Peyer's patch (tissue), 4 donors: ENCODE results near the gene ELFN1. TPM values are rescaled to one million over a fixed set of nuclear protein-coding genes. Genes with fewer than 3 reads are reported as not detected.

ENCODE experiments used
- DNase-seq, 3 donors: peaks; one replicate each; pipeline ENCODE4 v3.0.0-alpha.2; 2017 to 2019
- H3K27ac ChIP-seq, 4 donors: fragments of 200-600 bp; sonication (generic); one replicate each; pipeline ENCODE4 v1.5.1; 2016 to 2019
- H3K27me3 ChIP-seq, 2 donors: fragments of 200-600 bp; sonication (generic); one replicate each; pipeline ENCODE4 v1.5.1; 2019
- H3K36me3 ChIP-seq, 3 donors: fragments of 200-600 bp; sonication (generic); one replicate each; pipeline ENCODE4 v1.5.1; 2016 to 2019
- H3K4me1 ChIP-seq, 4 donors: fragments of 200-600 bp; sonication (generic); one replicate each; pipeline ENCODE4 v1.5.1; 2016 to 2019
- H3K4me3 ChIP-seq, 4 donors: fragments of 200-600 bp; sonication (generic); 1 replicate in 3 of 4; 2 replicates in 1 of 4; pipeline ENCODE4 v1.5.1; 2016 to 2019; ENCODE audit warnings: mild to moderate bottlenecking in 1 of 4
- H3K9me3 ChIP-seq, 4 donors: fragments of 200-600 bp; sonication (generic); one replicate each; pipeline ENCODE4 v1.5.1; 2016 to 2019; ENCODE audit warnings: mild to moderate bottlenecking in 1 of 4
- POLR2A ChIP-seq, 2 donors: fragments of 450-650 bp; IDR thresholded peaks; one replicate each; pipeline ENCODE4 v1.5.1; 2017; ENCODE audit warnings: antibody characterized with exemption in 2 of 2, mild to moderate bottlenecking in 2 of 2, moderate library complexity in 2 of 2
- total RNA-seq, 4 donors: library from RNA; depleted of rRNA; stranded (reverse); fragments of >200 nt; gene quantifications; one replicate each; pipeline ENCODE4 v1.1.0, GENCODE V29; 2016
- TF ChIP-seq, protein P1 (sequence below), 6 experiments: fragments of 450-650 bp in 4 of 6; fragments of 200-600 bp in 2 of 6; sonication (generic) in 1 of 6; IDR thresholded peaks; one replicate each; pipeline ENCODE4 v1.5.1; 2017 to 2019; ENCODE audit warnings: antibody characterized with exemption in 6 of 6, mild to moderate bottlenecking in 3 of 6, moderate library complexity in 1 of 6

ELFN1 gene
- total RNA-seq, 4 donors from 2014 or later: 0.80 TPM; not detected in 3

DNA sequence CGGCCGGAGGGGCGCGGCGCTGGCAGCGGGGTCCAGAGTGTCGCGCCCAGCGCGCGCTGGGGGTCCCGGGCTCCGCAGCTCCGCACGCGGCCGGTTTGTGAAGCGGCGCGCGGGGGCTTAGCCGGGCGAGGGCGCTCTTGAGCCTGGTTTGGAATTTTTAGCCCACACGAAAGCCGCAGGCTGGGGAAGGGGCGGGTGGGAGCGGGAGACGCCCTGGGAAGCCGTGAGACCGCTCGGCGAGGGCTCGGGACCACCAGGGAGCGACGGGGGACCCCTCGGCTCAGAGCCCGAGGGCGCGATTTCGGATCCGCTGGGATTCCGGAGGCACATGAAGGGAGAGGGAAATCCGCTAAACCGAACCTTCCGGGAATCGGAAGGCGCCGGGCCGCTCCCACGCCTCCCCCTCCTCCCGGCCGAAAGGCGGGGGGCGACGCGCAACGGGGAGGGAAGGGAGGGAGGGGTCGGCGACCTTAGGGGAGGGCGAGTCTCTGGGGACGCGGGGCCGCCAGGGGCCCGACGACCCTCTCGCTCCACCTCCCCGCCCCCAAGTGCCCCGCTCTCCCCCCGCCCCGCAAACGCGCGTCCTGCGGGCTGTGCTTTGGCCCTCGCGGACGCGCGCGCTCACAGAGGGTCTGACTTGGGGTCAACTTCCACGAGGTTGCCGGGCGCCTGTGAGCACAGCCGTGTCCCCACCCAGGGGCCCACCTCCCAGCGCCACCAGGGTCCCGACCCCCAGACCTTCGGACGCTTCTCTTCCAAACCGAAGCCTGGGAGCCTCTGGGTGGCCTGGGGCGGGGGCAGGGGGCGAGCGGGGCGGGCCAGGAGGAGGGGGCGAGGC lies 5.1 kb upstream of the ELFN1 start:
- Histone ChIP-seq H3K36me3 (no peaks in the 10 kb centered on the region), H3K4me3 (peak overlapping the region; percentile 28 to 56 (median 49)), H3K27ac (peak overlapping the region in 2 of 4 donors; percentile 0 to 2), H3K4me1 (peaks cover 0 to 45% (median 33%) of the 10 kb centered on the region in 4 donors), H3K27me3 (peaks cover 0 to 50% of the 10 kb centered on the region in 2 donors), H3K9me3 (no peaks in the 10 kb centered on the region)
- peak; percentile 23 to 67 (median 67) for DNase-seq
- TF ChIP-seq POLR2A (IDR thresholded peaks at IDR 0.05): no peak
- TF ChIP-seq, protein P1, sequence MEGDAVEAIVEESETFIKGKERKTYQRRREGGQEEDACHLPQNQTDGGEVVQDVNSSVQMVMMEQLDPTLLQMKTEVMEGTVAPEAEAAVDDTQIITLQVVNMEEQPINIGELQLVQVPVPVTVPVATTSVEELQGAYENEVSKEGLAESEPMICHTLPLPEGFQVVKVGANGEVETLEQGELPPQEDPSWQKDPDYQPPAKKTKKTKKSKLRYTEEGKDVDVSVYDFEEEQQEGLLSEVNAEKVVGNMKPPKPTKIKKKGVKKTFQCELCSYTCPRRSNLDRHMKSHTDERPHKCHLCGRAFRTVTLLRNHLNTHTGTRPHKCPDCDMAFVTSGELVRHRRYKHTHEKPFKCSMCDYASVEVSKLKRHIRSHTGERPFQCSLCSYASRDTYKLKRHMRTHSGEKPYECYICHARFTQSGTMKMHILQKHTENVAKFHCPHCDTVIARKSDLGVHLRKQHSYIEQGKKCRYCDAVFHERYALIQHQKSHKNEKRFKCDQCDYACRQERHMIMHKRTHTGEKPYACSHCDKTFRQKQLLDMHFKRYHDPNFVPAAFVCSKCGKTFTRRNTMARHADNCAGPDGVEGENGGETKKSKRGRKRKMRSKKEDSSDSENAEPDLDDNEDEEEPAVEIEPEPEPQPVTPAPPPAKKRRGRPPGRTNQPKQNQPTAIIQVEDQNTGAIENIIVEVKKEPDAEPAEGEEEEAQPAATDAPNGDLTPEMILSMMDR (IDR thresholded peaks at IDR 0.05): peak; percentile 5 to 60 (median 43)

DNA sequence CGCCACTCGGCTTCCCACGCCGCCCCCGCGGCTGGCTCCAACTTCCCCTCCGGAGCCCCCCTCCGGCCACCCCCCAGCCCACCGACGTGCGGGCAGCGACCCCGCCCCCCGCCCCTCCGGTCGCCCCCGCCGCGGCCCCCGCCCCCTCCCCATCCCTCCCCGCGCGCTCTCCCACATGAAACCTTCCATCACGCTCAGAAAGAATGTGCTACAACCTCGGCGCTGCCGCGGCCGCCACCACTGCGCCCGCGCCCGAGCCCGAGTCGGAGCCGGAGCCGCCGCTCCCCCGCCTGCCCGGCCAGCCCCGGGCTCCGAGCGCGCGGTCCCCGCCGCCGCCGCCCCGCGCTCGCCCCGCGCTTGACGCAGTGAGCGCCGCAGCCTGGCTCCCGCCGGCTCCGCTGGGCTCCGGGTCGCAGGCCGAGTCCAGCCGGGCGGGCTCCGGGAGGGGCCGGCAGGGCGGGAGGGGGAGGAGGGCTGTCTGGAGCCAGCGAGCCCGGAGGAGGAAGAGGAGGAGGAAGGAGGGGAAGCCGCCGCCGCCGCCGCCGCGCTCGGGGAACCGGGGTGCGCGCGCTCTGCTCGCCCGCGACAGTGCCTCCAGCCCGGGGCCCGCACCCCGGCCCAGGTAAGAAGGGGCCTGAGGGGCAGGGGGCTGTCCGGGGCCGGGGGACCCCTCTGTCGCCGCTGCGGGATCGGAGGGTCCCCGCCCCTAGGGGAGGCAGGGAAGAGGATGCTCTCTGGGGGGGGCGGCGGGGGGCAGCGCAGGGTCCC lies 4.3 kb upstream of the ELFN1 start:
- Histone ChIP-seq H3K4me1 (peaks cover 0 to 53% (median 37%) of the 10 kb centered on the region in 4 donors), H3K27ac (peak overlapping the region in 2 of 4 donors; percentile 2 to 5), H3K9me3 (no peaks in the 10 kb centered on the region), H3K36me3 (no peaks in the 10 kb centered on the region), H3K4me3 (peak overlapping the region; percentile 28 to 56 (median 49)), H3K27me3 (peaks cover 0 to 56% of the 10 kb centered on the region in 2 donors)
- no peak for TF ChIP-seq POLR2A (IDR thresholded peaks at IDR 0.05)
- TF ChIP-seq, protein P1 (IDR thresholded peaks at IDR 0.05): no peak
- peak in 2 of 3 donors; percentile 42 to 47 for DNase-seq

DNA sequence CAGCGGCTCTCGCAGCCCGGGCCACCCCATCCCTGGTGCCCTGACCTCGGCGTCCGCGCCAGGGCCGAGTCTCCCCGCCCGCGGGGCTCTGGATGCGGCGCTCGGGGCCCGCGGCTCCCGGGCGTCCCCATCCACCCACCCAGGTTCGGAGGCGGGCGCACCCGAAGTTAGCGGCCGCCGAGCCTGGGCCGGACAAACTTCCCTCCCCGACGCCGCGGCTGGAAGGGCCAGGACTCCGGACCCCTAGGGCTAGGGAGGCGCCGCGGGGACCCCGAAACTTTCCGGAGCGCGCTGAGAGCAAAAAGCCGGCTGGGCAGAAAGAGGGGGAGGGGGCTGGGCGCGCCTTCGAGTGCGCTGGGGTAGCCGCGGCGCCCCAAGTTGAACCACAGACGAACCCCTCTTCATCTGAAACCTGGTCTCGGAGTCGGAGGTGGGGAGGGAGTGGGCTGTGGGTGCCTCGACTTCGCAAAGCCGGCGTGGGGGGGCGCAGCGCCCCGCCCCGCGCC lies 3.7 kb upstream of the ELFN1 start:
- peaks cover 0 to 62% of the 10 kb centered on the region in 2 donors for H3K27me3 ChIP-seq
- peak overlapping the region; percentile 1 to 56 (median 49) for H3K4me3 ChIP-seq

DNA sequence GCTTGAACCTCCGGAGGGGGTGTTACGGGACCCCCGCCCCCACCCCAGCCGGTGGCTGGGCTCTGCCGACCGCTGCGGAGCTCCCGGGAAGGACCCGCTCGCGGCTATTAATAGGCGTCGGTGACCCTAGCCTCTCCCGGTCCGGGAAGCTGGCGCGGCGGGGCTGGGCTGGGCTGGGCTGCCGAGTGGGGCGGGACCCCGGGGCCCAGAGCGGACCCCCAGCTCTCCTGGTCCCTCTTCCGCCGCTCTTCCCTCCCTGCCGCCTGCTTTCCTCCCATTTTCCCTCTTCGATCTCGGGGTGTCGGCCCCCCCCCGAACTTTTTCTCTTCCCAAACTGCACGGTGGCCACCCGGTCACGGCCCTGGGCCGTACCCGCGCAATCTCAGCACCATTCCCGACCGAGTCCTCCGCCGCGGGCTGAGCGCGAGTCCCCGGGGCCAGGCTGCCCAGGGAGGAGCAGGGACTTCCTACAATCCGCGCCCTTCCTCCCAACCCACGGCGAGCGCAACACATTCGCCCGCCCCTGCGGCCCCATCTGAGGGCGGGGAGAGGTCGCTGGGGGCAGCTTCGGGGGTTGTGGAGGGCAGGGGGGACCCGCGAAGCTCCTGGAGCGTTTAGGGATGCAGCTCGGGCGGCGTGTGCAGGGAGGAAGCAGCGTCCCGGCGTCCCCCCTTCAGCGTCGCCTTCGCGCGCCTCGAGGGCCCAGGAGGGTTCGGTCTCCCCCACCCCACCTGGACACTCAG lies 3.1 kb upstream of the ELFN1 start:
- Histone ChIP-seq H3K27ac (no peak overlapping the region), H3K9me3 (no peaks in the 10 kb centered on the region), H3K4me1 (peaks cover 0 to 53% (median 37%) of the 10 kb centered on the region in 4 donors), H3K4me3 (peak overlapping the region; percentile 1 to 56 (median 49)), H3K27me3 (peaks cover 0 to 65% of the 10 kb centered on the region in 2 donors), H3K36me3 (no peaks in the 10 kb centered on the region)
- TF ChIP-seq, protein P1 (IDR thresholded peaks at IDR 0.05): no peak
- TF ChIP-seq POLR2A (IDR thresholded peaks at IDR 0.05): no peak
- DNase-seq: peak in 2 of 3 donors; percentile 44 to 52

More for the DNA sequence above, 3.7 kb upstream of the ELFN1 start:
- DNase-seq: peak in 2 of 3 donors; percentile 32 to 40
- Histone ChIP-seq H3K27ac (peak overlapping the region in 1 of 4 donors; percentile 5), H3K9me3 (no peaks in the 10 kb centered on the region), H3K4me1 (peaks cover 0 to 53% (median 37%) of the 10 kb centered on the region in 4 donors), H3K36me3 (no peaks in the 10 kb centered on the region)
- TF ChIP-seq, protein P1 (IDR thresholded peaks at IDR 0.05): no peak
- TF ChIP-seq POLR2A (IDR thresholded peaks at IDR 0.05): no peak
